SU-DHL-6 (cell line): Measurements from ENCODE around the gene GALR3.

Experiments used
- H2AFZ ChIP-seq: fragments of 200-600 bp; sonication (generic); 2 replicates; pipeline ENCODE4 v1.6.1; 2014; ENCODE audit warnings: low read depth, mild to moderate bottlenecking, moderate library complexity, mixed read lengths, antibody characterized with exemption, low read length; ENCODE audit not compliant: severe bottlenecking
- H3F3A ChIP-seq: fragments of 200-600 bp; shearing (Covaris generic); 2 replicates; pipeline ENCODE4 v1.6.0; 2016; ENCODE audit warnings: antibody characterized with exemption, mild to moderate bottlenecking; ENCODE audit not compliant: insufficient read depth
- H3K27ac ChIP-seq: fragments of 200-600 bp; sonication (generic); 2 replicates; pipeline ENCODE4 v1.5.1; 2016; ENCODE audit warnings: low read depth, mild to moderate bottlenecking, low read length, moderate library complexity, mixed read lengths
- H3K27me3 ChIP-seq: fragments of 200-600 bp; sonication (generic), shearing (Covaris generic); 2 replicates; pipeline ENCODE4 v1.6.0; 2014; ENCODE audit warnings: mild to moderate bottlenecking, low read length
- H3K36me3 ChIP-seq: fragments of 200-600 bp; sonication (generic); 2 replicates; pipeline ENCODE4 v1.6.1; 2014; ENCODE audit warnings: mild to moderate bottlenecking, low read length, mixed read lengths
- H3K4me2 ChIP-seq: fragments of 300-600, 200-600 bp; shearing (Covaris generic), sonication (generic); 2 replicates; pipeline ENCODE4 v1.6.0; 2014; ENCODE audit warnings: low read length, low read depth, mild to moderate bottlenecking; ENCODE audit not compliant: poor library complexity, severe bottlenecking
- H3K4me3 ChIP-seq: fragments of 200-600 bp; sonication (generic); 2 replicates; pipeline ENCODE4 v1.5.1; 2014; ENCODE audit warnings: antibody characterized with exemption, low read length, mild to moderate bottlenecking, mixed read lengths; ENCODE audit not compliant: insufficient read depth, poor library complexity, severe bottlenecking
- H3K79me2 ChIP-seq: fragments of 200-600 bp; sonication (generic); 2 replicates; pipeline ENCODE4 v1.6.1; 2014; ENCODE audit warnings: mild to moderate bottlenecking, low read length, moderate library complexity; ENCODE audit not compliant: insufficient read depth
- H3K9ac ChIP-seq: fragments of 200-600 bp; sonication (generic); 2 replicates; pipeline ENCODE4 v1.7.0; 2014; ENCODE audit warnings: mild to moderate bottlenecking, low read length
- H3K9me2 ChIP-seq: fragments of 200-600 bp; sonication (generic); replicated peaks from 2 replicates; pipeline ENCODE4 v1.6.1; 2014; ENCODE audit warnings: low read length; ENCODE audit not compliant: insufficient read depth
- H3K9me3 ChIP-seq: fragments of 200-600 bp; sonication (generic); 2 replicates; pipeline ENCODE4 v1.6.1; 2014; ENCODE audit warnings: low read length, mixed read lengths; ENCODE audit not compliant: insufficient read depth
- H4K20me1 ChIP-seq: fragments of 200-600 bp; sonication (generic); 2 replicates; pipeline ENCODE4 v1.6.1; 2014; ENCODE audit warnings: low read depth, mild to moderate bottlenecking, antibody characterized with exemption, low read length, moderate library complexity, mixed read lengths
- CTCF ChIP-seq: fragments of 200-600 bp; sonication (generic); IDR thresholded peaks from one replicate; pipeline ENCODE4 v1.5.1; 2017; ENCODE audit warnings: antibody characterized with exemption, mild to moderate bottlenecking, low read length, moderate library complexity; ENCODE audit not compliant: insufficient read depth, poor library complexity, severe bottlenecking
- EZH2phosphoT487 ChIP-seq: fragments of 200-600 bp; sonication (generic), shearing (Covaris generic); conservative IDR thresholded peaks from 2 replicates; pipeline ENCODE4 v1.6.1; 2018; ENCODE audit warnings: mild to moderate bottlenecking, antibody characterized with exemption, low read length, moderate library complexity, mixed read lengths

The GALR3 gene

GRCh38 chr22:37776639-37777005 lies 46.6 kb upstream of the GALR3 start:
- no peak overlapping the region for H3K4me3 ChIP-seq
- H4K20me1 ChIP-seq, result no peaks in the 10 kb centered on the region
- no peak for TF ChIP-seq CTCF
- TF ChIP-seq EZH2phosphoT487, result no peak
- H3K27ac ChIP-seq, result no peak overlapping the region
- no peaks in the 10 kb centered on the region for H3K27me3 ChIP-seq
- no peaks in the 10 kb centered on the region for H3K36me3 ChIP-seq
- H3K9me3 ChIP-seq, result no peaks in the 10 kb centered on the region
- H3K4me2 ChIP-seq, result no peak overlapping the region
- no peak overlapping the region for H3K9ac ChIP-seq
- H3K79me2 ChIP-seq, result no peaks in the 10 kb centered on the region
- no peaks in the 10 kb centered on the region for H3F3A ChIP-seq
- no peak overlapping the region for H2AFZ ChIP-seq
- H3K9me2 ChIP-seq, result no peaks in the 10 kb centered on the region

GRCh38 chr22:37777122-37777687 lies 46.0 kb upstream of the GALR3 start:
- Histone ChIP-seq H3K27me3 (no peaks in the 10 kb centered on the region), H3K79me2 (no peaks in the 10 kb centered on the region), H3K36me3 (no peaks in the 10 kb centered on the region), H4K20me1 (no peaks in the 10 kb centered on the region), H3K27ac (no peak overlapping the region), H3K9ac (no peak overlapping the region), H2AFZ (no peak overlapping the region), H3K4me2 (no peak overlapping the region), H3K9me3 (no peaks in the 10 kb centered on the region), H3F3A (no peaks in the 10 kb centered on the region), H3K4me3 (no peak overlapping the region), H3K9me2 (no peaks in the 10 kb centered on the region)
- TF ChIP-seq CTCF (no peak), EZH2phosphoT487 (no peak)

- H3K79me2 ChIP-seq, result no peaks in the 10 kb centered on the region
Observed at GRCh38 chr22:37778370-37779009, 44.7 kb upstream of the GALR3 start.

More at GRCh38 chr22:37778370-37779009, 44.7 kb upstream of the GALR3 start:
- Histone ChIP-seq H2AFZ (no peak overlapping the region), H3K9me2 (no peaks in the 10 kb centered on the region), H3K27me3 (no peaks in the 10 kb centered on the region), H3F3A (no peaks in the 10 kb centered on the region), H3K27ac (no peak overlapping the region), H4K20me1 (no peaks in the 10 kb centered on the region), H3K4me3 (no peak overlapping the region), H3K36me3 (no peaks in the 10 kb centered on the region), H3K9me3 (no peaks in the 10 kb centered on the region), H3K9ac (no peak overlapping the region), H3K4me2 (no peak overlapping the region)
- TF ChIP-seq CTCF, result no peak
- no peak for TF ChIP-seq EZH2phosphoT487
